Liver (tissue), 3 donors: ENCODE data around the gene GRIN2A.

ENCODE experiments used
- CTCF ChIP-seq: fragments of 150-350 bp; IDR thresholded peaks from 2 replicates; pipeline ENCODE4 v1.5.1; 2017; ENCODE audit warnings: improper control_type of control experiment, low read depth, low read length; ENCODE audit not compliant: missing input control
- HNF4A ChIP-seq, 2 donors: conservative IDR thresholded peaks; 2 replicates each; pipeline ENCODE4 v1.6.1; 2016; ENCODE audit warnings: antibody characterized with exemption in 2 of 2, mild to moderate bottlenecking in 2 of 2
- JUND ChIP-seq, 2 donors: IDR thresholded peaks; 2 replicates each; pipeline ENCODE4 v1.6.1; 2016; ENCODE audit warnings: antibody characterized with exemption in 2 of 2
- MAX ChIP-seq: IDR thresholded peaks from 2 replicates; pipeline ENCODE4 v1.6.1; 2016; ENCODE audit warnings: antibody characterized with exemption
- RXRA ChIP-seq, 2 donors: IDR thresholded peaks; 2 replicates each; pipeline ENCODE4 v1.6.1; 2017 to 2018; ENCODE audit warnings: antibody characterized with exemption in 2 of 2, mild to moderate bottlenecking in 1 of 2
- SP1 ChIP-seq: IDR thresholded peaks from 2 replicates; pipeline ENCODE4 v1.6.1; 2018; ENCODE audit warnings: antibody characterized with exemption, mild to moderate bottlenecking
- TAF1 ChIP-seq: conservative IDR thresholded peaks from 2 replicates; pipeline ENCODE4 v1.6.1; 2016; ENCODE audit warnings: antibody characterized with exemption, mild to moderate bottlenecking
- YY1 ChIP-seq: IDR thresholded peaks from 2 replicates; pipeline ENCODE4 v1.6.1; 2016; ENCODE audit warnings: antibody characterized with exemption, mild to moderate bottlenecking
- donor health status: healthy.
- donor health status: healthy.

DNA sequence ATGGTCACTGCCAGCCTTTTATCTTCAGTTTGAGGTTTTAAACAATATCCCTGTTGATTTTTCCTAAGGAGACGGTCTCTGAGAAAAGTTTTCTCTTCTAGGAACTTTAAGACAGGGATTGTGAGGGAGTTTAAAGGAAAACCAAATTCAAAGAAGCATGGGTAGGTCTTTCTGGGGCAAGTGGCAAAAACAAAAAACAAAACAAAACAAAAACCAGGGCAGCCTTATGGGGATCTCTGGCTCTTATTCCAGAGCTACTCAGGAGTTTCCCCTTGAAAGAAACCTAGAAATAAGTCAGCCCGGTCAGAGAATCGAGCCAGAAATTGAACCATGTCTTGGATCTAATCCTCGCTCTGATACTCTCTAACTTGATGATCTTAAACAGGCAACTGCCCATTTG lies 424.5 kb downstream of the GRIN2A start:
- TF ChIP-seq YY1 (no peak), CTCF (no peak), TAF1 (no peak), SP1 (no peak), JUND (IDR thresholded peaks at IDR 0.05) (no peak), RXRA (IDR thresholded peaks at IDR 0.05) (no peak), MAX (no peak), HNF4A (conservative IDR thresholded peaks at IDR 0.05) (no peak)
